COR-L47 (cell line): ENCODE results near the gene FLRT1.

Experiments used
- DNase-seq: peaks from one replicate; lab custom pipeline; 2025; lab: John Stamatoyannopoulos, UW

The FLRT1 gene, protein sequence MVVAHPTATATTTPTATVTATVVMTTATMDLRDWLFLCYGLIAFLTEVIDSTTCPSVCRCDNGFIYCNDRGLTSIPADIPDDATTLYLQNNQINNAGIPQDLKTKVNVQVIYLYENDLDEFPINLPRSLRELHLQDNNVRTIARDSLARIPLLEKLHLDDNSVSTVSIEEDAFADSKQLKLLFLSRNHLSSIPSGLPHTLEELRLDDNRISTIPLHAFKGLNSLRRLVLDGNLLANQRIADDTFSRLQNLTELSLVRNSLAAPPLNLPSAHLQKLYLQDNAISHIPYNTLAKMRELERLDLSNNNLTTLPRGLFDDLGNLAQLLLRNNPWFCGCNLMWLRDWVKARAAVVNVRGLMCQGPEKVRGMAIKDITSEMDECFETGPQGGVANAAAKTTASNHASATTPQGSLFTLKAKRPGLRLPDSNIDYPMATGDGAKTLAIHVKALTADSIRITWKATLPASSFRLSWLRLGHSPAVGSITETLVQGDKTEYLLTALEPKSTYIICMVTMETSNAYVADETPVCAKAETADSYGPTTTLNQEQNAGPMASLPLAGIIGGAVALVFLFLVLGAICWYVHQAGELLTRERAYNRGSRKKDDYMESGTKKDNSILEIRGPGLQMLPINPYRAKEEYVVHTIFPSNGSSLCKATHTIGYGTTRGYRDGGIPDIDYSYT

DNA sequence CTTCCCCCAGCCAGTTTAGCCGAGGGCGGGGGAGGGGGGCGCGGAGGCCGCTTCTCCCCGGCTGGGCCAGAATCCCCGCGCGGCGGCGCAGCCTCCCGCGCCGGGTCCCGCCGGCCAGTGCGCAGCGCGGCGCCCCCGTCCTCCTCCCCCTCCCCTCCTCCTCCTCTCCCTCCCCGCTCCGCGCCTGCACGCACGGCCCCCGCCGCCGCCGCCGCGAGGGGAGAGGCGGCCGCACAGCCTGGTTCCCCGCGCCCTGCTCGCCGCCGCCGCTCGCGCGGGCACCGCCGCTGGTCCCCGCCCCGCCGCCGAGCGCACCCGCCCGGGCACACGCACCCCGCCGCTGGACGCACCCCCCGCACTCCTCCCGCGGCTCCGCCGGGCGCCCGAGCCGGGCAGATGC lies at the start of gene FLRT1:
FLRT1 (plus strand) TSS at position 356 of the 400 bp plus-strand sequence. CDS start 80,337 bp downstream, outside the sequence.
- no peak for DNase-seq

DNA sequence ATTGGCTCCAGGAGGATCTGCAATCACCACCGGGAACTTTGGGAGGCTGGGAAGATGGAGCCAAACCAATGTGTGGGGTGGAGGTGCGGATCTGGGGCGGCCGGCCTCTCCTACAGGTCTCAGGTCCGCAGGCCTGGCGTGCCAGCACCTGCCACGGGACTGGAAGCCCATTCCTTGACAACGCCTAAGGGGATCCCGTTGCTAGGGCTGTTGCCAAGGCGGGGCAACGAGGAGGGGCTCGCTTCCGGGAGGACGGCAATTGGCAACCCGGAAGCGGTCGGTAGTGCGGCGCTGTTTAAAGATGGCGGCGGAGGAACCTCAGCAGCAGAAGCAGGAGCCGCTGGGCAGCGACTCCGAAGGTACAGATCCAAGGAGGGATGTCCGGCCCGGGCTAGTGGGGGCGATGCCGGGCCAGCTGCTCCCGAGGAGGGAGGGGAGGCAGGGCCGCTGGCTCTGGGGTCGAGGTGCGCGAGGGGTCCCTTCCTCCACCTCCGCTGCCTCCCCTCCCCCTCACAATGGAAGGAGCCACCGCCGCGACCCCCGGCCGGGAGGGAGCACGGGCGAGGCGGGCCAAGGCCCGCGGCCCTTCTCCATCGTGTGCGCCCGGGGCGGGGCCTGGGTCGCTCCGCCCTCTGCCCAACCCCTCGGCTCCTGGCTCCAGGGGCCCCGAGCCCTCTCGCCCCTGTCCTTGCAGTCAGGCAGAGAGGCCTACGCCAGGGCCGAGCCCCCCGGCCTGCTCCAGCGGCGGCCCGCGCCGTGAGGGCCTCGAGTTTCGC lies 49.4 kb upstream of the FLRT1 start, which contains the start of gene OTUB1:
OTUB1 (plus strand) TSS at position 283 of the 776 bp plus-strand sequence; CDS start at position 302, 19 bp downstream.
- DNase-seq: peak; percentile 91

DNA sequence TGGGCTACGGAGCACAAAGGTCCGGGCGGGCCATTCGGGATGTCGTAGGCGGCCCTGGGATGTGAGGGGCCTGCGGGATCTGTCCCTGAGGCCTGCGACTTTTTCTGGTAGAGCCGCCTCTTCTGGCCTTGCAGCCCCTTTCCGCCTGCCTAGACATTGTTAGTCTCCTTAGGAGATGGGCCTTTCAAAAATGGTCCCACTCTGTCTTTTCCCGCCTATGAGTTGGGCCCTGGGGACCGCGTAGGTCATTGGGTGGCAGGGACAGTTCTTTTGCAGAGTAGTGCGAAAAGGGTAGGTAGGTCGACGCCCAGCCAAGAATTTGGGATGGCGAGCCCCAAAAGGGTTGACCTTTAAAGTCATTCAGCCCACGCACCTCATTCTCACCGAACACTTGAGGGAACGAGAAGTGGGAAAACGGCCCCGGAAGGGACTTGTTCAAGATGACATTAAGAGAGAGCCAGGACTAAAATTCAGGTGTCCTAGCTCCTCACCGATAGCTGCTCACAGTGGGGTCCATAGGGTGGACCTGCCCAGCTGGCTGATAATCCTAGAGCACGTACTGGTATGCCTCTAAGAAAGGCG lies 48.7 kb upstream of the FLRT1 start:
- no peak for DNase-seq

DNA sequence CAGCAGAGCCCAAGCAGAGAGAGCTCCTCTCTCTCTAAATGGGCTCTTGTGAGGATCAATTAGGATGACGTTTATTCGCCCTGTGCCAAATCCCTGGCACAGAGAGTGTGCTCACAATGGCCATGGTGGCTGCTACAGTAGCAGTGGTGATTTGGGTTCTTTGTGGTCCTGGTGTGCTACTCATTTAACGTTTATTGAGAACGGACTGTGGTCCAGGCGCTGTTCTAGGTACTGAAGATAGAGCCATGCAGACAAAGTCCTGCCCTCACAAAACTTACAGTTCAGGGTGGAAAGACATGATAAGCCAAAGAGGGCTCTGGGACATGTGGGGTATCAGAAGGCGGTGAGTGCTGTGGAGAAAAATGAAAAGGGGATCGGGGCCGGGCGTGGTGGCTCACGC lies 44.2 kb upstream of the FLRT1 start:
- no peak for DNase-seq

DNA sequence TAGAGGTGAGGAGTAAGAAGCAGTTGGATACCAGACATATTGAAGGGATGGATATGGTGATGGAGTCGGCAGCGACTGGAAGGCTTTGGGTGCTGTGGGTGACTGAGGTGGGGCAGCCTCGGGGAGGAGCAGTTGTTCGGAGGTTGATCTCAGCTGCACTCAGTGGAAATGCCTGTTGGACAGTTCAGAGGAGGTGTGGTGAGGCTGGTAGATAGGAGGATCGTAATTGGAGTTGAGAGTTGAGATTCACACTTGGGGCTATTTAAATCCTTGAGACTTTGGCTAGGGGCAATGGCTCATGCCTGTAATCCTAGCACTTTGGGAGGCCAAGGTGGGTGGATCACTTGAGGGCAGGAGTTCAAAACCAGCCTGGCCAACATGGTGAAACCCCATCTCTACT lies 42.6 kb upstream of the FLRT1 start:
- DNase-seq: no peak

DNA sequence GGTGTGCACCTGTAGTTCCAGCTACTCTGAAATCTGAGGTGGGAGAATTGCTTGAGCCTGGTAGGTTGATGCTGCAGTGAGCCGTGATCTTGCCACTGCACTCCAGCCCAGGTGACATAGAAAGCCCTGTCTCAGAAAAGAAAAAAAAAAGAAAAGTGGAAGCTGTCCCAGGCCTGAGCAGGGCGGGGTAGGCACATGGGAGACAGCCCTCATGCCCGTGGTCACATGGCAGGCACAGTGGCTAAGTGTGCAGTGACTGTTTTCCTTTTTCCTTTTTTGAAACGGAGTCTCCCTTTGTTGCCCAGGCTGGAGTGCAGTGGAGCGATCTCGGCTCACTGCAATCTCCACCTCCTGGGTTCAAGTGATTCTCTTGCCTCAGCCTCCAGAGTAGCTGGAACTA lies 41.7 kb upstream of the FLRT1 start:
- no peak for DNase-seq

DNA sequence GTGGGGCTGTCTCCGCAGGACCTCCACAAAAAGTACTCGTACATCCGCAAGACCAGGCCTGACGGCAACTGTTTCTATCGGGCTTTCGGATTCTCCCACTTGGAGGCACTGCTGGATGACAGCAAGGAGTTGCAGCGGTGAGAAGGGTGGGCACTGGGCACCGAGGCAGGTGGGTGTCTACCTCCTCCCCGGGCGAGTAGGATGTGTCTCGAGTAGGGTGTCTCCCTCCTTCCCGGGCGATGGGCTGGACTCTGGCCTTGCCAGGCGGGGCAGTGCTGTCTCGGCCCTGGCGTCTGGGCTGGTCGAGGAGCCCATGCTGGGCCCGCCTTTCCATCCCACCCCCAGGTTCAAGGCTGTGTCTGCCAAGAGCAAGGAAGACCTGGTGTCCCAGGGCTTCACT lies 39.2 kb upstream of the FLRT1 start:
- no peak for DNase-seq

DNA sequence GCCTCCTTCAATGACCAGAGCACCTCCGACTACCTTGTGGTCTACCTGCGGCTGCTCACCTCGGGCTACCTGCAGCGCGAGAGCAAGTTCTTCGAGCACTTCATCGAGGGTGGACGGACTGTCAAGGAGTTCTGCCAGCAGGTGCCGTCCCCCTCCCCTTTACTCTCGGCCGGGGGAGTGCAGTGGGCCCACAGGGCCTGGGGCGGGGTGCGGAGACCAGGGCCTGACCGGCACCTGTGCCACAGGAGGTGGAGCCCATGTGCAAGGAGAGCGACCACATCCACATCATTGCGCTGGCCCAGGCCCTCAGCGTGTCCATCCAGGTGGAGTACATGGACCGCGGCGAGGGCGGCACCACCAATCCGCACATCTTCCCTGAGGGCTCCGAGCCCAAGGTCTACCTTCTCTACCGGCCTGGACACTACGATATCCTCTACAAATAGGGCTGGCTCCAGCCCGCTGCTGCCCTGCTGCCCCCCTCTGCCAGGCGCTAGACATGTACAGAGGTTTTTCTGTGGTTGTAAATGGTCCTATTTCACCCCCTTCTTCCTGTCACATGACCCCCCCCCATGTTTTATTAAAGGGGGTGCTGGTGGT lies 38.5 kb upstream of the FLRT1 start:
- DNase-seq: no peak

DNA sequence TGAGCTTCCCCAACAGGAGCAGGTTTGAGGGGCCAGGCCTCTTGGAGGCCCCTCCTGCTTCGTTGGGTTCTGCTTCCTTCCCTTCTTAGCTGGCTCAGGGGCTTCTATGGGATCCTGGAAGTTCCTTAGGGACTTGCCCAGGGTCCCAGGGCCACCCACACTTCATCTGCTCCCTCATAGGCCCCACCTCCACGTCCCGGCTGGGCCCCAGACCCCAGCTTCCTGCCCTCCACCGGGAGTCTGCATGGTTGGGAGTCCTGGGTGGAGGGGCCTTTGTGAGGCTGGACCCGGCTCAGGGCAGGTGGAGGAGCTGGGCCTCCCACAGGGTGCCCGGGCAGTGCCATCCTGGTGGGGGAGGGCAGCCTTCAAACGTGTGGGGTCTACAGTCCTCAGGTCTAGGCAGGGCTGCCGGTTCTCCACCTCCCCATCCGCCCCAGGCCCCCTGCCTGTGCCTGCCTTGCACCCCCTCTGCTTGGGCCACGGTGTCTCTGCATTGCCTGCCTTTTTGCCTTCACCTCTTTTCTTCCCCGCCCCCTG lies 37.9 kb upstream of the FLRT1 start:
- DNase-seq: no peak

DNA sequence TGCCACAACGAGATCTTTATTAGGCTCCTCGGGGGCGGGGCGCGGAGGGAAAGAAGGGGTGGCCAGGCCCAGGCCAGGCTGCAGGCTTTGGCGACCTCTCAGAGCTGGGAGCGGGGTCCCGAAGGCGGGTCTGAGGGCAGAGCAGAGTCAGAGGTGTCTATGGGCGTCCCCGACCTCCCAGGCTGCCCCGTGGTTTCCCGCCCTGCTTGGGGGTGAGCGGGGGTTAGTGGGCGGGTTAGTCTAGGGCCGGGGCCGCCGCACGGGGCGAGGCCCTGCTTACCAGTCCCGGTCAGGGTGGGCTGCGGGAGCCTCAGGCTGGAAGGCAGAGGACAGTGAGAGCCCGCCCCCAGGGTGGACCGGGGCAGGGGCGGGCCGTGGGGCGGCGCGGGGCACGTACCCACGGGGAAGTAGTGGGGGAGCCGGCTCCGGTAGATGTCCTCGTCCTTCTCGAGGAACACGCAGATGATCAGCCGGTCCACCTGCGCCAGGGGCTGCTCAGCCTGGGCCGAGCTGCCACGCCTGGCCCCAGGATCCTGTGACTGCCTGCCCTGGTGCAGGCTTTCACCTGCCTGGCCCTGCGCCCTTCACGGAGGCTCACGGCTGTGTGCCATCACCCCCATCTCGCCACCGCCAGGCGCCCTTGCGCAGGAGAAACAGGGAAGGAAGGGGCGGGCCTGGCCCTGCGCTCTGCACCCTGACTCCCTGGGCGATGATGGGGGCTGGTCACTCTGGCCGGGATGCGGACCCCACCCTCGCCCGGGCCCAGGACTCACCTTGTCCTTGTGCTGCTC lies 37.0 kb upstream of the FLRT1 start:
- DNase-seq: no peak

DNA sequence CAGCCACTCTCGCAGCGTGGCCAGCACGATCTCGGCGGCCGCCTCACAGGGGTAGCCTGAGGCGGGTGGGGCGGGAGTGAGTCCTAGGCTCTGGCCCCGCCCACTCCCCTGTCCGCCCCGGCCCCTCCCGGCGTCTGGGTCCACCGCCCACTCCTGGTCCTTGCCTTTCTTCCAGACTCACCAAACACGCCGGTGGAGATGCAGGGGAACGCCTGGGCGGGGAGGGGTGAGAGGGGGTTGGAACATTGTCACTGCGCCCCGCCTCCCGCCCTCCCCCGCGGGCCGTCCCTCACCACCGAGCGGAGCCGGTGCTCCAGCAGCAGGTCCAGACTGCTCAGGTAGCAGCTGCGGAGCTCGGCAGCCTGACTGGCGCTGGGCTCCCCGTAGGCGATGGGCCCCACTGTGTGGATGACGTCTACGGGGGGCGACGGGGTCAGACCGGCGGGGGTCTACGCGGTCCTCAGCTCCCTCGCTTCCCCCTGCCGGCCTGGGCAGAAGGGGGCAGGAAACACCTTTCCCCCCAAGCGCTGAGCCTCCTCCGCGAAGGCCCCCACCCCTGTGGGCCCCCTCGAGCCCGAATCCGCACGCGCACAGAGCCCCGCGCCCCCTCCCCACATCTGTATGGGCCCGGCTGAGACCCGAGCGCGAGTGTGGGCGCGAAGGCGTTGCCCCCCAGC lies 36.2 kb upstream of the FLRT1 start:
- no peak for DNase-seq

DNA sequence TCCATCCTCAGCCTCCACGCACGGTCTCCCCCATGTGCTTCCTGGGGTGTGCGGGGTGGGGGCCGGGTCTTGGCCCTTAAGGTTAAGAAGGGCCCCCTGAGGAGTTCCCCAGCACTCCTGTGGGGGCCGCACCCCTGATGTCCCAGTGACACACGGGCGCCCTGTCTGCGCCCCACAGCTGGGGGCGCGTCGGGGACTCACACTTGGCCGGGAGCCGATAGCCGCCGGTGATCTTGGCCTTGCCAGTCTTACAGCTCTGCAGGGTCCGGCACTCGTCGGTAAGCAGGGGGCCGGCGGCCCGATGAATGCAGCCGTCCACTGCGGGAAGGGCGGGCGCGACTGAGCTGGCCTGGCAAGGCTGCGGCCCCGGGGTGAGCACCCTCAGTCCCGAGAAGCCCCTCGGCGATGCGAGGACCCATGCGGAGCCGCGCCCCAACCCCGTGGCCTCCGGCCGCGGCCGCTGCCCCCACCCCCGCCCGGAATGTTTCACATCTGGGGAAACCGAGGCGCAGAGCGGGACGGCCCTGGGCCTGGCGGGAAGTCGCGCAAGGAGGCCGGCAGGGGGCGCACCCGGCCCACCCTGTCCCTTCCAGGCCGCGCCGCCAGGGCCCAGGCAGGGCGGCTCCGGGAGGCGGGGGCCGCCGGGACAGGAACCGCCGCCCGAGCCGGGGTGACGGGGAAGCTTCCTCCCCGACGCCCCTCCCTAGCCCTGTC lies 35.5 kb upstream of the FLRT1 start:
- no peak for DNase-seq

DNA sequence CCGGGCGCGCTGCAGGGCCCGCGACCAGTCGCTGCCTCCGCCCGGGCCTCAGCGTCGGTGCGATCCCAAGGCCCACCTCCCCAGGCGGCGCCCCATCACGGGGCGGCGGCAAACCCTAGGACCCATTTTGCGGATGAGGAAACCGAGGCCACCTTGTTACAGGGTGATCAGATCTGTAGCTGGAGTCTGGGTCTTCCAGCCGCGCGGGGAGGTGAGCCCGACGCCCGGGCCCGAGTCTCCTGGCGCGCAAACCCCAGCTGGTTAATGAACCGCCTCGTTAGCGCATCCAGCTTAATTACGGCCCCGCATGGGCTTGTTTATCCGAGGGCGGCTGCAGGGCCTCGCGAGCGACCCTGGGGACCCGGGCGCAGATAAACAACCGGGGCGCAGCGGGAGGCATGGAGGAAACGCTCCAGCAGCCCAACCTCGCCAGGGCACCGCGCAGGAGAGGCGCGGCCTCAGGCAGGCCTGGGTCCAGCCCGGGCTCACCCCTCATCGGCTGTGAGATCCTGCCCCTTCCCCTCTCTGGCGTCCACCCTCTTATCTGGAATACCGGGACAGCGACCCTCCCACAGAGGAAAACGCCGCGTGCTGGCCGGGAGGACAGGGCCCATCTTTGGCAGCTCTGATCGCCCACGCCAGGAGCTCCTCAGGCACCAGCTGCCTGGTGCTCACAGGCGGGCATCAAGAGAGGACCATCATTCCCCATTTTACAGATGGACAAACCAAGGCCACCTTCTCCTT lies 34.8 kb upstream of the FLRT1 start:
- no peak for DNase-seq

DNA sequence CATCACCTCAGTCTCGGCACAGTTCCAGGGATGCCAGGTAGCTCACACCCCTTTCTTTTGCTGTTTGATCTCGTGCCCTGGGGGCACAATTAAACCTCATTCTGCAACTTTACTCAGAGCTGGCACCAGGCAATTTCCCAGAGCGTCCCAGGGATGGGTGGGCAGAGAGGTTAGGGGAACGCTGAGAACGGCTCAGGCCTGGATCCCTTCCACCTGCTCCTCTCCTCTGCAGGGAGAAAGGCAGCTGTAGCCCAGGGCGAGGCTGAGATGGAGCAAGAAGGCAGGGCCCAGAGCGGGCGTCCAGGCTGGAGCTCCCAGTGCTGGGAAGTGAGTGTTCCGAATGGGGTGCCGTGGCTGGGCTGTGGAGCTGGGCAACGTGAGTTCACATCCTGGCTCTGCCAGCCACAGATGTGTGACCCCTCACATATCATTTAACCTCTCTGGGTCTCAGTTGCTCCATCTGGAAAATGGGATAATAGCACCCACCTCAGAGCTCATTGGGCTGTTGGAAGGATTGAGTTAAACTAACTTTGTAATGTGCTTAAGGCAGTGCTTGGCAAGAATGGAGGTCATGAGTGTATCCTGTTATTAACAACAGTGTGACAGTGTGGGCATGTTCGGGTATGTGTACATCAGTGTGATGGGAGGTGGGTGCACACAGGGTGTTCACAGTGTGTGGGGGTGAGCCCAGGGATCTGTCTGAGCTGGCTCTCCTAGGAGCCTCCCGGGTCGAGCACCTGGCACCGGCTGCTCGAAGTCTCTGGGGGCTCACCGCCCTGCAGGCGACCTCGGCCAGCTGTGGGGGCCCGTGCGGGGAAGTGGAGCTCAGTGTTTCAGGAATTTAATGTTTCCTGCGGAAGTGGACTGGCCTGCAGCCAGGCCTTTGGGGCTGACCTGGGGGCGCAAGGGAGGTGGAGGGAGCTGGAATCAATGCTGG lies 34.0 kb upstream of the FLRT1 start:
- DNase-seq: no peak

DNA sequence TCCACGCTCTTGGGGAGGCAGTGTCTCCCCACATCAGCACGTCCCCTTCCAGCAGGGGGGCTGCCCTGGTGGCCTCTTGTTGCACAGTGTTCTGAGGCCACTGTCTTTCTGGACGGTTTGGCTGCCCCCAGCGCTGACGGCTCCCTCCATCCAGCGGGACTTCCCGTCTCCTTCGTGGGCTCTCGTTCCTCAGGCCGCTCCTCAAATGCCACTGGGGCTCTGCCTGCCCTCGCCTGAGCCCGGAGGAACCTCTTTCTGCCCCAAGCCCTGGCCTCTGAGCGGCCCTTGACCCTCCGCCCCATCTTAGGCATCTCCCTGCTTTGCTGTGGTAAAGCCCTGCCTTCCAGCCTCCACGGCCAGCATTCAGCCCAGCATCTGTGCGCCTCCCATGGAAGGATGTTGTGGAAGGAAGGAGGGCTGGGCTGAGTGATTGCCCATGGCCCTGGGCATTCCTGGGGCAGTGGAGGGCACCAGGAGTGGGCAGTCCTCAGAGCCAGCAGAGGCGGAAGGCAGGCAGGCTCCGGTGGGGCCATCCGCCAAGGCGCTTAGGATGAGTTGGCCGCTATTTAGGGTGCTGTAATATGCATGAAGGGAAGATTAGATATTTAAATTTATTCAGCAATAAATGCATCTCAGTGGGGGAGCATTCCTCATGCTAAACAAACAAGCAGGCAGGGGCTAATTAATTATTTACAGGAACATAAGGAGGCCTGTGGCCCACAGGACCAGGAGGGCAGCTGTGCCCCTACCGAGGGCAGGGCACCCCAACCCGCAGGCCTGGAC lies 31.7 kb upstream of the FLRT1 start:
- DNase-seq: no peak

DNA sequence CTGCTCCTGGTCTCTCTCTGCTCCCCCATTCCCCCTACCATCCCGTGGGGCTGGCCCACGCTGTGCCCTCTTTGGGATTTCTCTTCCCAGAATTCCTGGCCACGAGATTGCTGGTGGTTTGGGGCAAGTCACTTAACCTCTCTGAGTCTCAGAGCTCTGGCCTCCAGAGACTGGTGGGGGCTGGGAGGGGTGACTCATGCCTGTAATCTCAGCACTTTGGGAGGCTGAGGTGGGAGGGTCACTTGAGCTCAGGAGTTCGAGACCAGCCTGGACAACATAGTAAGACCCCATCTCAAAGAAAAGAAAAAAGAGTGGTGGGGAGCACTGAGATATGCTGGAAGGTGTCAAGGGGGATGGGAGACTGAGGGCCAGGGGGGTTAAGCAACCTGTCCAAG lies 31.1 kb upstream of the FLRT1 start:
- DNase-seq: no peak

DNA sequence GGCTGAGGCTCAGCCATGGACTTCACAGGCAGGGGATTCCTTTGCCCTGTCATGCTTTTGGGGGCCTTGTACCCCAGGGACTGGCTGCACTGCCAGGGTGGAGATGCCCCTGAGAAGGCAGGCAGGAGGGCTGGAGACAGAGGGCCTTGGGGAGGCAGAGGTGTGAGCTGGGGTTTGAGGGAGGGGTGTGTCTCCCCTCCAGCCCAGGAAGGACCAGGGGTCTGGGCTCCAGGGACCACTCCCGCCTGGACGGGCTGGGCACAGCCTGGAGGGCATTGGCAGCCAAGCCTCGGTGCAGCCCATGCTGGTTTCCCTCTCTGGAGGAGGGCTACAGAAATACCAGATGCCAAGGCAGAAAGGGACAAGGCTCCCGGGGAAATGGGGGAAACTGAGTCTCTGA lies 30.0 kb upstream of the FLRT1 start:
- no peak for DNase-seq
